CD14-positive monocyte (primary cell): Measurements from ENCODE around the gene IFT27. TPM values are rescaled to one million over a fixed set of nuclear protein-coding genes. Genes with fewer than 3 reads are reported as not detected.

Experiments
- DNase-seq, 3 donors: peaks; one replicate each; pipeline ENCODE4 v3.0.0-alpha.2; 2011 to 2022
- H2AFZ ChIP-seq: 2 replicates; pipeline ENCODE4 v1.6.0; 2012; ENCODE audit warnings: mild to moderate bottlenecking, low read depth, low read length, inconsistent platforms; ENCODE audit not compliant: insufficient read depth, poor library complexity, severe bottlenecking
- H3K27ac ChIP-seq, 2 donors: 1 replicate in 1 of 2; 2 replicates in 1 of 2; pipeline ENCODE4 v1.5.1; 2012 to 2013; ENCODE audit warnings: low read length in 2 of 2, control low read depth in 1 of 2, inconsistent platforms in 1 of 2, low read depth in 1 of 2, mild to moderate bottlenecking in 1 of 2
- H3K27me3 ChIP-seq, 2 donors: one replicate each; pipeline versions ENCODE4 v1.6.0 to v1.6.1; 2011 to 2013; ENCODE audit warnings: low read length in 2 of 2; ENCODE audit not compliant: control insufficient read depth in 2 of 2, insufficient read depth in 2 of 2
- H3K36me3 ChIP-seq, 2 donors: replicated peaks in 1 of 2; 1 replicate in 1 of 2; 2 replicates in 1 of 2; pipeline versions ENCODE4 v1.5.1 to v1.6.1; 2012 to 2013; ENCODE audit warnings: low read length in 2 of 2, control low read depth in 1 of 2, inconsistent platforms in 1 of 2, mild to moderate bottlenecking in 1 of 2; ENCODE audit not compliant: insufficient read depth in 2 of 2, control insufficient read depth in 1 of 2
- H3K4me1 ChIP-seq, 2 donors: 1 replicate in 1 of 2; 2 replicates in 1 of 2; pipeline versions ENCODE4 v1.5.1 to v1.6.1; 2012 to 2013; ENCODE audit warnings: low read length in 2 of 2, control low read depth in 1 of 2, inconsistent platforms in 1 of 2, mild to moderate bottlenecking in 1 of 2, moderate library complexity in 1 of 2; ENCODE audit not compliant: insufficient read depth in 2 of 2, control insufficient read depth in 1 of 2
- H3K4me2 ChIP-seq: replicated peaks from 2 replicates; pipeline ENCODE3; 2012; ENCODE audit warnings: low read length, moderate library complexity, mild to moderate bottlenecking; ENCODE audit not compliant: poor library complexity, severe bottlenecking; ENCODE audit errors: extremely low read depth
- H3K4me3 ChIP-seq, 3 experiments: fragments of 200-600 bp in 1 of 3; sonication (generic) in 1 of 3; replicated peaks in 1 of 3; 1 replicate in 2 of 3; 2 replicates in 1 of 3; pipeline ENCODE4 v1.5.1; 2011 to 2013; ENCODE audit warnings: low read length in 3 of 3, mild to moderate bottlenecking in 3 of 3, control low read depth in 2 of 3, low read depth in 2 of 3, inconsistent platforms in 1 of 3, moderate library complexity in 1 of 3
- H3K79me2 ChIP-seq: 2 replicates; pipeline ENCODE4 v1.6.0; 2012; ENCODE audit warnings: mild to moderate bottlenecking, control low read depth, inconsistent platforms, low read length, moderate library complexity; ENCODE audit not compliant: insufficient read depth
- H3K9ac ChIP-seq: 2 replicates; pipeline ENCODE4 v1.6.0; 2017; ENCODE audit warnings: low read length, mild to moderate bottlenecking; ENCODE audit not compliant: insufficient read depth, poor library complexity, severe bottlenecking
- H3K9me3 ChIP-seq, 2 donors: replicated peaks in 1 of 2; 1 replicate in 1 of 2; 2 replicates in 1 of 2; pipeline versions ENCODE4 v1.5.1 to v1.6.1; 2012 to 2013; ENCODE audit warnings: low read length in 2 of 2, control low read depth in 1 of 2; ENCODE audit not compliant: control insufficient read depth in 1 of 2, insufficient read depth in 1 of 2
- H4K20me1 ChIP-seq: 2 replicates; pipeline ENCODE4 v1.6.0; 2012; ENCODE audit warnings: mild to moderate bottlenecking, low read length, control low read depth, moderate library complexity; ENCODE audit not compliant: insufficient read depth
- H3K27ac Mint-ChIP-seq, 7 donors: one replicate each; pipeline ENCODE4 v1.8.0; 2020; ENCODE audit warnings: mild to moderate bottlenecking in 7 of 7, mixed read lengths in 7 of 7, moderate library complexity in 6 of 7, inconsistent platforms in 2 of 7
- H3K27me3 Mint-ChIP-seq, 3 donors: one replicate each; pipeline ENCODE4 v1.8.0; 2021 to 2022; ENCODE audit warnings: low read depth in 3 of 3, mild to moderate bottlenecking in 3 of 3, mixed read lengths in 3 of 3, moderate library complexity in 3 of 3, inconsistent platforms in 1 of 3
- H3K36me3 Mint-ChIP-seq, 2 donors: one replicate each; pipeline ENCODE4 v1.8.0; 2020; ENCODE audit warnings: mixed read lengths in 2 of 2, inconsistent platforms in 1 of 2, mild to moderate bottlenecking in 1 of 2
- H3K4me1 Mint-ChIP-seq: one replicate; pipeline ENCODE4 v1.8.0; 2020; ENCODE audit warnings: mild to moderate bottlenecking, mixed read lengths
- H3K4me3 Mint-ChIP-seq, 2 donors: one replicate each; pipeline ENCODE4 v1.8.0; 2020; ENCODE audit warnings: mild to moderate bottlenecking in 2 of 2, mixed read lengths in 2 of 2, moderate library complexity in 1 of 2
- H3K9me3 Mint-ChIP-seq, 7 donors: one replicate each; pipeline ENCODE4 v1.8.0; 2020 to 2022; ENCODE audit warnings: mixed read lengths in 7 of 7, mild to moderate bottlenecking in 6 of 7, moderate library complexity in 6 of 7, inconsistent platforms in 2 of 7
- WGBS: methylation state at CpG from one replicate; pipeline ENCODE4 v1.1.5; 2013; ENCODE audit warnings: missing lambda C conversion rate; ENCODE audit not compliant: insufficient coverage; 5-methylcytosine and 5-hydroxymethylcytosine counted together
- intact Hi-C, 2 donors: fragments of 100-400 bp; cut with micrococcal nuclease; formaldehyde crosslinking; loops; one replicate each; pipeline versions ENCODE4 v1.15.0 to v1.15.1; 2023
- polyA plus RNA-seq, 3 donors: library from polyadenylated mRNA; depleted of rRNA in 1 of 3; unstranded in 2 of 3; stranded (reverse) in 1 of 3; fragments of 300-500 nt in 2 of 3; fragments of >200 nt in 1 of 3; fragmentation: Illumina TruSeq in 2 of 3; gene quantifications; 1 replicate in 2 of 3; 2 replicates in 1 of 3; pipeline ENCODE4 v1.2.3, GENCODE V29; 2012 to 2021
- TF ChIP-seq, protein P1 (sequence below): fragments of 200-600 bp; IDR thresholded peaks from one replicate; pipeline ENCODE4 v1.8.0; 2022; ENCODE audit warnings: antibody characterized with exemption, mild to moderate bottlenecking

IFT27 gene
- polyA plus RNA-seq, 3 donors: 12.5 to 16.9 (median 14.6) TPM

GRCh38 chr22:36744791-36745190, 31.1 kb downstream of the IFT27 start:
- Histone ChIP-seq H4K20me1 (no peaks in the 10 kb centered on the region), H3K9me3 (no peaks in the 10 kb centered on the region), H3K79me2 (no peaks in the 10 kb centered on the region), H2AFZ (no peak overlapping the region), H3K36me3 (no peaks in the 10 kb centered on the region), H3K9ac (no peak overlapping the region), H3K27me3 (no peaks in the 10 kb centered on the region), H3K27ac (no peak overlapping the region), H3K4me1 (no peaks in the 10 kb centered on the region), H3K4me3 (no peak overlapping the region), H3K4me2 (no peak overlapping the region)
- intact Hi-C loops: no loop called here
- Mint-ChIP-seq H3K4me3 (no peak overlapping the region), H3K4me1 (peaks cover 3% of the 10 kb centered on the region), H3K36me3 (no peaks in the 10 kb centered on the region), H3K9me3 (peaks cover 0 to 3% (median 2%) of the 10 kb centered on the region in 7 donors), H3K27ac (peak overlapping the region in 1 of 7 donors; percentile 18), H3K27me3 (peaks cover 6 to 24% (median 16%) of the 10 kb centered on the region in 3 donors)
- 98% methylated on average over 12 of the region's 13 CpGs for WGBS
- TF ChIP-seq, protein P1, sequence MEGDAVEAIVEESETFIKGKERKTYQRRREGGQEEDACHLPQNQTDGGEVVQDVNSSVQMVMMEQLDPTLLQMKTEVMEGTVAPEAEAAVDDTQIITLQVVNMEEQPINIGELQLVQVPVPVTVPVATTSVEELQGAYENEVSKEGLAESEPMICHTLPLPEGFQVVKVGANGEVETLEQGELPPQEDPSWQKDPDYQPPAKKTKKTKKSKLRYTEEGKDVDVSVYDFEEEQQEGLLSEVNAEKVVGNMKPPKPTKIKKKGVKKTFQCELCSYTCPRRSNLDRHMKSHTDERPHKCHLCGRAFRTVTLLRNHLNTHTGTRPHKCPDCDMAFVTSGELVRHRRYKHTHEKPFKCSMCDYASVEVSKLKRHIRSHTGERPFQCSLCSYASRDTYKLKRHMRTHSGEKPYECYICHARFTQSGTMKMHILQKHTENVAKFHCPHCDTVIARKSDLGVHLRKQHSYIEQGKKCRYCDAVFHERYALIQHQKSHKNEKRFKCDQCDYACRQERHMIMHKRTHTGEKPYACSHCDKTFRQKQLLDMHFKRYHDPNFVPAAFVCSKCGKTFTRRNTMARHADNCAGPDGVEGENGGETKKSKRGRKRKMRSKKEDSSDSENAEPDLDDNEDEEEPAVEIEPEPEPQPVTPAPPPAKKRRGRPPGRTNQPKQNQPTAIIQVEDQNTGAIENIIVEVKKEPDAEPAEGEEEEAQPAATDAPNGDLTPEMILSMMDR: no peak
- DNase-seq: no peak

DNA sequence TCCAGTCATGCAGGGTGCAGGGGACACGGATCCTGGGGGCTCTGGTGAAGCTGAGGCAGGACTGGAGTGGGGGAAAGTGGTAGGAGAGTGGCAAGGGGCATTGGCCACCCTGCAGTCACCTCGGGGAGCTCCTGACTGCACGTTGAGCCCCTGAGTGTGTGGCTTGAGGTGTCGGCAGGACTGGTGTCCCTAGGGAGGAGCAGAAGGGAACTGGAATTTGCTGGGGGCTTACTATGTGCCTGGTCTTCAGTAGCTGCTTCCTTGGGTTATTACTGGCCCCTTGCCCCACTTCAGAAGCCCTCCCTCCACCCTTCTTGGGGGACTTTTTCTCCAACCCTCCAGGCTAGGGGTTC, 31.5 kb downstream of the IFT27 start:
- H3K4me1 Mint-ChIP-seq: peaks cover 3% of the 10 kb centered on the region
- peaks cover 0 to 3% (median 2%) of the 10 kb centered on the region in 7 donors for H3K9me3 Mint-ChIP-seq

More for the DNA sequence above, 31.5 kb downstream of the IFT27 start:
- intact Hi-C loops: no loop called here
- Histone ChIP-seq H3K9me3 (peaks cover 0 to under 1% of the 10 kb centered on the region in 2 donors), H3K27me3 (no peaks in the 10 kb centered on the region), H3K79me2 (no peaks in the 10 kb centered on the region), H4K20me1 (no peaks in the 10 kb centered on the region), H2AFZ (no peak overlapping the region), H3K36me3 (no peaks in the 10 kb centered on the region), H3K4me3 (no peak overlapping the region), H3K4me2 (no peak overlapping the region), H3K27ac (no peak overlapping the region), H3K4me1 (no peaks in the 10 kb centered on the region), H3K9ac (no peak overlapping the region)
- WGBS: 71% methylated on average over 3 of the region's 4 CpGs
- H3K4me3 Mint-ChIP-seq: no peak overlapping the region
- no peaks in the 10 kb centered on the region for H3K36me3 Mint-ChIP-seq
- no peak for DNase-seq
- H3K27me3 Mint-ChIP-seq: peaks cover 6 to 24% (median 16%) of the 10 kb centered on the region in 3 donors
- no peak overlapping the region for H3K27ac Mint-ChIP-seq
- TF ChIP-seq, protein P1: no peak
